Liver (tissue), 9 donors: Measurements from ENCODE around the gene BMS1. TPM values are rescaled to one million over a fixed set of nuclear protein-coding genes. Genes with fewer than 3 reads are reported as not detected.

ENCODE experiments used
- DNase-seq: peaks from one replicate; pipeline ENCODE4 v3.0.0-alpha.2; 2017; ENCODE audit warnings: low spot score
- H3K27ac ChIP-seq, 2 donors: one replicate each; pipeline ENCODE4 v1.7.0; 2013; ENCODE audit warnings: inconsistent platforms in 2 of 2, low read length in 2 of 2, control low read depth in 1 of 2, low read depth in 1 of 2, mild to moderate bottlenecking in 1 of 2
- H3K27me3 ChIP-seq, 4 donors: one replicate each; pipeline versions ENCODE4 v1.6.1 to v1.7.0; 2013; ENCODE audit warnings: low read length in 3 of 4, inconsistent platforms in 1 of 4, mild to moderate bottlenecking in 1 of 4, moderate library complexity in 1 of 4; ENCODE audit not compliant: control insufficient read depth in 4 of 4, insufficient read depth in 4 of 4
- H3K36me3 ChIP-seq, 4 donors: one replicate each; pipeline versions ENCODE4 v1.6.1 to v1.7.0; 2013; ENCODE audit warnings: low read length in 3 of 4, mild to moderate bottlenecking in 3 of 4, low read depth in 1 of 4, moderate library complexity in 1 of 4; ENCODE audit not compliant: control insufficient read depth in 4 of 4, insufficient read depth in 3 of 4
- H3K4me1 ChIP-seq, 4 donors: one replicate each; pipeline versions ENCODE4 v1.6.1 to v1.7.0; 2013; ENCODE audit warnings: low read length in 3 of 4, mild to moderate bottlenecking in 3 of 4, moderate library complexity in 1 of 4; ENCODE audit not compliant: control insufficient read depth in 4 of 4, insufficient read depth in 4 of 4
- H3K4me3 ChIP-seq, 3 donors: one replicate each; pipeline versions ENCODE4 v1.6.1 to v1.7.0; 2013; ENCODE audit warnings: low read length in 3 of 3, control low read depth in 1 of 3, low read depth in 1 of 3, mild to moderate bottlenecking in 1 of 3
- H3K9ac ChIP-seq, 2 donors: one replicate each; pipeline ENCODE4 v1.7.0; 2013; ENCODE audit warnings: low read length in 2 of 2, mild to moderate bottlenecking in 2 of 2, moderate library complexity in 2 of 2, control low read depth in 1 of 2, low read depth in 1 of 2
- H3K9me3 ChIP-seq, 4 donors: one replicate each; pipeline versions ENCODE4 v1.6.1 to v1.7.0; 2013; ENCODE audit warnings: low read length in 3 of 4; ENCODE audit not compliant: control insufficient read depth in 4 of 4
- CTCF ChIP-seq: fragments of 150-350 bp; IDR thresholded peaks from 2 replicates; pipeline ENCODE4 v1.5.1; 2017; ENCODE audit warnings: improper control_type of control experiment, low read depth, low read length; ENCODE audit not compliant: missing input control
- EGR1 ChIP-seq, 2 donors: IDR thresholded peaks; 2 replicates each; pipeline ENCODE4 v1.6.1; 2016 to 2018; ENCODE audit warnings: antibody characterized with exemption in 2 of 2, low read depth in 2 of 2
- FOXA2 ChIP-seq: IDR thresholded peaks from 2 replicates; pipeline ENCODE4 v1.6.1; 2016; ENCODE audit warnings: antibody characterized with exemption
- GABPA ChIP-seq, 2 donors: IDR thresholded peaks in 1 of 2; conservative IDR thresholded peaks in 1 of 2; 2 replicates each; pipeline ENCODE4 v1.6.1; 2016; ENCODE audit warnings: antibody characterized with exemption in 2 of 2, mild to moderate bottlenecking in 1 of 2, moderate library complexity in 1 of 2
- HNF4A ChIP-seq, 2 donors: conservative IDR thresholded peaks; 2 replicates each; pipeline ENCODE4 v1.6.1; 2016; ENCODE audit warnings: antibody characterized with exemption in 2 of 2, mild to moderate bottlenecking in 2 of 2
- HNF4G ChIP-seq: IDR thresholded peaks from 2 replicates; pipeline ENCODE4 v1.6.1; 2016; ENCODE audit warnings: antibody characterized with exemption
- JUND ChIP-seq, 2 donors: IDR thresholded peaks; 2 replicates each; pipeline ENCODE4 v1.6.1; 2016; ENCODE audit warnings: antibody characterized with exemption in 2 of 2
- MAX ChIP-seq: IDR thresholded peaks from 2 replicates; pipeline ENCODE4 v1.6.1; 2016; ENCODE audit warnings: antibody characterized with exemption
- NR2F2 ChIP-seq: IDR thresholded peaks from 2 replicates; pipeline ENCODE4 v1.6.1; 2016; ENCODE audit warnings: antibody characterized with exemption
- RAD21 ChIP-seq, 2 donors: IDR thresholded peaks; 2 replicates each; pipeline ENCODE4 v1.6.1; 2016; ENCODE audit warnings: antibody characterized with exemption in 2 of 2, mild to moderate bottlenecking in 2 of 2
- REST ChIP-seq: IDR thresholded peaks from 2 replicates; pipeline ENCODE4 v1.6.1; 2016; ENCODE audit warnings: antibody characterized with exemption, mild to moderate bottlenecking
- RXRA ChIP-seq, 2 donors: IDR thresholded peaks; 2 replicates each; pipeline ENCODE4 v1.6.1; 2017 to 2018; ENCODE audit warnings: antibody characterized with exemption in 2 of 2, mild to moderate bottlenecking in 1 of 2
- SP1 ChIP-seq: IDR thresholded peaks from 2 replicates; pipeline ENCODE4 v1.6.1; 2018; ENCODE audit warnings: antibody characterized with exemption, mild to moderate bottlenecking
- TAF1 ChIP-seq: conservative IDR thresholded peaks from 2 replicates; pipeline ENCODE4 v1.6.1; 2016; ENCODE audit warnings: antibody characterized with exemption, mild to moderate bottlenecking
- YY1 ChIP-seq: IDR thresholded peaks from 2 replicates; pipeline ENCODE4 v1.6.1; 2016; ENCODE audit warnings: antibody characterized with exemption, mild to moderate bottlenecking
- ZBTB33 ChIP-seq: IDR thresholded peaks from 2 replicates; pipeline ENCODE4 v1.6.1; 2016; ENCODE audit warnings: antibody characterized with exemption
- WGBS: extraction: QIAGEN DNeasy Blood & Tissue Kit; methylation state at CpG from one replicate; pipeline ENCODE4 v1.1.7; 2013; 5-methylcytosine and 5-hydroxymethylcytosine counted together
- polyA plus RNA-seq, 2 donors: library from polyadenylated mRNA; stranded (reverse) in 1 of 2; unstranded in 1 of 2; fragments of 200-250 nt in 1 of 2; fragments of >200 nt in 1 of 2; fragmentation: Nextera tagmentation in 1 of 2; extraction: Ambion mirVana in 1 of 2; gene quantifications; one replicate each; pipeline versions ENCODE4 v1.2.1 to v1.2.3, GENCODE V29; 2013 to 2015
- total RNA-seq, 2 donors: library from RNA; depleted of rRNA; stranded (reverse); fragments of >200 nt; gene quantifications; one replicate each; pipeline ENCODE4 v1.2.3, GENCODE V29; 2014
- donor health status: healthy.
- donor health status: healthy.
- donor health status: healthy.
- donor health status: healthy.
- donor health status: healthy.

The BMS1 gene
- total and polyA plus RNA-seq, 4 donors: 3.6 to 10.4 (median 5.2) TPM

GRCh38 chr10:42830237-42830636 lies 47.6 kb downstream of the BMS1 start:
- H3K4me3 ChIP-seq: no peak overlapping the region
- no peak overlapping the region for H3K9ac ChIP-seq
- peaks cover 10 to 36% (median 26%) of the 10 kb centered on the region in 4 donors for H3K36me3 ChIP-seq
- no peaks in the 10 kb centered on the region for H3K9me3 ChIP-seq
- H3K27ac ChIP-seq: no peak overlapping the region
- no peaks in the 10 kb centered on the region for H3K4me1 ChIP-seq
- no peaks in the 10 kb centered on the region for H3K27me3 ChIP-seq
- WGBS: 78% methylated on average over 7 of the region's 7 CpGs
- DNase-seq: no peak
- TF ChIP-seq SP1 (no peak), EGR1 (IDR thresholded peaks at IDR 0.05; ENCODE audit: low read depth in 2 of 2) (no peak), HNF4A (conservative IDR thresholded peaks at IDR 0.05) (no peak), YY1 (no peak), HNF4G (no peak), CTCF (no peak), FOXA2 (no peak), MAX (no peak)

GRCh38 chr10:42836096-42836495 lies 53.5 kb downstream of the BMS1 start:
- Histone ChIP-seq H3K9me3 (no peaks in the 10 kb centered on the region), H3K36me3 (peaks cover 3 to 8% (median 8%) of the 10 kb centered on the region in 4 donors), H3K4me3 (no peak overlapping the region), H3K9ac (no peak overlapping the region), H3K4me1 (peaks cover 0 to 5% (median 0%) of the 10 kb centered on the region in 4 donors), H3K27me3 (no peaks in the 10 kb centered on the region), H3K27ac (no peak overlapping the region)
- 63% methylated on average over 14 of the region's 14 CpGs for WGBS
- no peak for DNase-seq
- TF ChIP-seq HNF4A (conservative IDR thresholded peaks at IDR 0.05): no peak
- TF ChIP-seq TAF1: no peak
- no peak for TF ChIP-seq EGR1 (IDR thresholded peaks at IDR 0.05; ENCODE audit: low read depth in 2 of 2)
- TF ChIP-seq ZBTB33: no peak
- TF ChIP-seq SP1: no peak

GRCh38 chr10:42836771-42837468 lies 54.3 kb downstream of the BMS1 start:
- no peak overlapping the region for H3K4me3 ChIP-seq
- no peak for DNase-seq
- H3K4me1 ChIP-seq: peaks cover 0 to 5% (median 0%) of the 10 kb centered on the region in 4 donors
- H3K27ac ChIP-seq: no peak overlapping the region
- H3K9me3 ChIP-seq: no peaks in the 10 kb centered on the region
- no peaks in the 10 kb centered on the region for H3K27me3 ChIP-seq
- H3K9ac ChIP-seq: no peak overlapping the region
- H3K36me3 ChIP-seq: peaks cover 0 to 6% (median under 1%) of the 10 kb centered on the region in 4 donors
- 30% methylated on average over 60 of the region's 60 CpGs for WGBS
- TF ChIP-seq RAD21 (IDR thresholded peaks at IDR 0.05): no peak
- no peak for TF ChIP-seq RXRA (IDR thresholded peaks at IDR 0.05)
- no peak for TF ChIP-seq HNF4A (conservative IDR thresholded peaks at IDR 0.05)
- no peak for TF ChIP-seq JUND (IDR thresholded peaks at IDR 0.05)
- TF ChIP-seq TAF1: no peak
- TF ChIP-seq SP1: no peak
- no peak for TF ChIP-seq GABPA (IDR thresholded peaks at IDR 0.05 in 1 of 2, conservative IDR thresholded peaks at IDR 0.05 in 1 of 2)
- no peak for TF ChIP-seq HNF4G
- TF ChIP-seq YY1: no peak
- no peak for TF ChIP-seq FOXA2
- TF ChIP-seq EGR1 (IDR thresholded peaks at IDR 0.05; ENCODE audit: low read depth in 2 of 2): no peak
- TF ChIP-seq CTCF: no peak
- no peak for TF ChIP-seq REST
- no peak for TF ChIP-seq NR2F2
